ENCODE data around the gene FOXE1. TPM values are rescaled to one million over a fixed set of nuclear protein-coding genes. Genes with fewer than 3 reads are reported as not detected.

Gene FOXE1
- total RNA-seq, 1 experiment from 2014 or later, result not detected

DNA sequence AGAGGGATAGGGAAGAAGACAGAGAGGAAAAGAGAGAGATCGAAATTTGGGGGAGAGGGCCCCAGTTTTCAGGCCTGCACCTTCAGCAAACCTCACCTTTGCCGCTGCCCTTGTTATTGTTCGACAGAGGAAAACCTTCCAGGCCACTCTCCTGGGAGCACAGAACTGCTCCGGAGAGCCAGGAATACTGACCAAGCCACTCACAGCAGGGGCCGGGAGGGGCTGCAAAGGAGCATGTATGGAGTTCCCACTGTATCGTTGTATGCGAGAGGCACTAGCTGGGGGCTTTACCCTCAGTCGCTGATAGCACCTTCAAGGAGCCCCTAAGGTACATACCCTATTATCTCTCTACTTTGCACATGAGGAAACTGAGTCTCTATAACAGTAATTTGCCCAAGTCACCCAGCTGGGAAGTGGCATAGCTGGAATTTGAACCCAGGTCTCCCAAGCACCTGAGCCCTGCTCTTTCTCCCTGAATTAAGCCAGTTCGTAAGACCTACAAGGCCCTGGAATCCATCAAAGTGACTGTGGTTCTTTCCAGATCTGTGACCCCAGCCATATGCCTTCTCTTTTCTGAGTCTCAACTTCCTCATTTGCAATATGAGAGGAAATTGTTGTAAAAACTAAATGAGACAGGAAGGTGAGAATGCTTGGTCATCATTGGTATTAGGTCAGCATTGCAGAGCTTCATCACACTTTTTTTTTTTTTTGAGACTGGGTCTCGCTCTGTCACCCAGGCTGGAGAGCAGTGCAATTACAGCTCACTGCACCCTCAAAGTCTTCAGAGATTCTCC is 21.0 kb upstream of the FOXE1 start:
- no peak overlapping the region for H2AFZ ChIP-seq (ENCODE audit: low read length)
- H2BK120ac ChIP-seq (ENCODE audit: low read depth, low read length, poor library complexity, severe bottlenecking), result no peak overlapping the region
- Mint-ChIP-seq H3K4me3 (peak overlapping the region in 1 of 2 experiments; percentile 28; a peak in 1 of 5 replicates), H3K4me1 (peaks cover 14 to 15% of the 10 kb centered on the region in 2 experiments), H3K9me3 (no peaks in the 10 kb centered on the region), H3K27ac (no peak overlapping the region), H3K36me3 (ENCODE audit: insufficient read depth in 1 of 3, low read depth in 3 of 3) (no peaks in the 10 kb centered on the region), H3K27me3 (ENCODE audit: low read depth) (peaks cover 59% of the 10 kb centered on the region)
- peaks cover 13% of the 10 kb centered on the region for H3K23me2 ChIP-seq (ENCODE audit: insufficient read length, low read depth, low read length, poor library complexity, severe bottlenecking)
- H2BK5ac ChIP-seq (ENCODE audit: insufficient read length, low read length), result no peak overlapping the region
- H3K79me2 ChIP-seq (ENCODE audit: insufficient read depth, low read length), result no peaks in the 10 kb centered on the region
- H3K27me3 ChIP-seq (ENCODE audit: insufficient read depth, low read length), result no peaks in the 10 kb centered on the region
- 100% methylated on average over 1 of the region's 10 CpGs for WGBS (ENCODE audit: extremely low coverage, insufficient read length, low lambda C conversion rate)
- no peak overlapping the region; the same call in 1 of the 2 replicates for H2BK15ac ChIP-seq (ENCODE audit: low read depth, low read length)
- H3K9ac ChIP-seq (ENCODE audit: extremely low read depth, insufficient read length, low read length), result no peak overlapping the region
- H4K8ac ChIP-seq (replicated peaks; ENCODE audit: insufficient read length, low read depth, low read length), result no peak overlapping the region
- H2AK5ac ChIP-seq (ENCODE audit: insufficient read length, low read length), result no peak overlapping the region
- H4K20me1 ChIP-seq (ENCODE audit: control insufficient read depth, insufficient read depth, insufficient read length), result no peaks in the 10 kb centered on the region
- no peak overlapping the region for H3K23ac ChIP-seq (ENCODE audit: insufficient read length, low read depth, low read length)
- H3K27ac ChIP-seq (ENCODE audit: insufficient read length, low read depth, low read length), result no peak overlapping the region
- H3K79me1 ChIP-seq (ENCODE audit: insufficient read depth, low read depth, low read length, poor library complexity, severe bottlenecking), result no peaks in the 10 kb centered on the region
- no peaks in the 10 kb centered on the region; the same call in 1 of the 2 replicates for H3K4me1 ChIP-seq (ENCODE audit: insufficient read depth, low read length)
- H3T11ph ChIP-seq (ENCODE audit: low read length), result no peak overlapping the region
- H3K4me2 ChIP-seq (ENCODE audit: insufficient read depth, insufficient read length, low read length), result peak overlapping the region; percentile 82
- no peak overlapping the region for H2BK12ac ChIP-seq (ENCODE audit: insufficient read length, low read depth, low read length)
- H3K14ac ChIP-seq (ENCODE audit: insufficient read depth, low read length), result no peak overlapping the region
- H4K5ac ChIP-seq (ENCODE audit: insufficient read length, low read depth, low read length), result no peak overlapping the region
- DNase-seq, result no peak
- no peak overlapping the region for H4K91ac ChIP-seq (ENCODE audit: insufficient read length, low read depth, low read length)
- H3K4ac ChIP-seq (ENCODE audit: low read depth, low read length), result no peak overlapping the region
- H2BK20ac ChIP-seq (ENCODE audit: low read depth, low read length, poor library complexity, severe bottlenecking), result no peak overlapping the region
- H3K18ac ChIP-seq (ENCODE audit: insufficient read length, low read depth, low read length), result no peak overlapping the region
- no peak for TF ChIP-seq CTCF (conservative IDR thresholded peaks at IDR 0.05)
- H3K56ac ChIP-seq (ENCODE audit: insufficient read length, low read depth, low read length), result no peak overlapping the region
- H3K9me3 ChIP-seq (ENCODE audit: control insufficient read depth, low read depth, low read length), result no peaks in the 10 kb centered on the region
